ENCODE results near the gene PAK6.
A peak's percentile ranks its signal among the peaks of the same experiment; 100 is the strongest.

PAK6 gene

GRCh38 chr15:40238532-40239403 lies at the start of gene PAK6:
Gene PAK6 (plus strand): TSS chr15:40239063. CDS start chr15:40264786, 25,723 bp downstream.
- DNase-seq = peak; percentile 54
- Mint-ChIP-seq H3K4me1 (ENCODE audit: low read depth) (peaks cover 12% of the 10 kb centered on the region), H3K27me3 (peaks cover 32% of the 10 kb centered on the region), H3K9me3 (no peaks in the 10 kb centered on the region), H3K4me3 (no peak within 1 kb of the TSS), H3K36me3 (ENCODE audit: low read depth) (no peaks in the 10 kb centered on the region), H3K27ac (peak within 1 kb of the TSS; percentile 53)

DNA sequence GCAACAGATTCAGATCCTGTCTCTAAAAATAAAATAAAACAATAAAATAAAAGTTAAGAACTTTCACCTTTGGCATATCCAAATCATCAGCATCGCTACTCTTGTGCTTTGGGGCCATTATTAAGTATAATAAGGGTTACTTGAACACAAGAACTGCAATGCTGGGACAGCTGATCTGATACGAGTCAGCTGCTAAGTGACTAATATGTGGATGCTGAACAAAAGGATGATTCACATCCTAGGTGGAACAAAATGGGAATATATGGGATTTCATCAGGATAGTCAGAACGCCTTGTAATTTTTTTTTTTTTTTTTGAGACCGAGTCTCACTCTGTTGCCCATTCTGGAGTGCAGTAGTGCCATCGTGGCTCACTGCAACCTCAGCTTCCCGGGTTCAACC lies 48.3 kb upstream of the PAK6 start:
- no peaks in the 10 kb centered on the region for H3K9me3 Mint-ChIP-seq
- H3K27ac Mint-ChIP-seq = no peak overlapping the region
- peaks cover 75% of the 10 kb centered on the region for H3K36me3 Mint-ChIP-seq (ENCODE audit: low read depth)

DNA sequence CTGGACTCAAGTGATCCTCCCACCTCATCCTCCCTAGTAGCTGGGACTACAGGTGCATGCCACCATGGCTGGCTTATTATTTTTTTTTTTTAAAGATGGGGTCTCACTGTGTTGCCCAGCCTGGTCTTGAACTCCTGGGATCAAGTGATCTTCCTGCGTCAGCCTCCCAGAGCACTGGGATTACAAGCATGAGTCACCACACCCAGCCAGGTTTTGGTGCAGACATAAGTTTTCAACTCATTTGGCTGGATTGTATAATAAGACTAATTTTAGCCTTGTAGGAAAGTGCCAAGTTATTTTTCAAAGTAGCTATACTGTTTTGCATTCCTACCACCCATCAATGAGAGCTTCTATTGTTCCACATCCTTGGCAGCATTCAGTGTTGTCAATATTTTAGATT lies 45.9 kb upstream of the PAK6 start:
- H3K4me3 Mint-ChIP-seq = no peak overlapping the region
- no peak for DNase-seq
- peaks cover 17% of the 10 kb centered on the region for H3K4me1 Mint-ChIP-seq (ENCODE audit: low read depth)
- H3K36me3 Mint-ChIP-seq (ENCODE audit: low read depth) = peaks cover 84% of the 10 kb centered on the region
- H3K9me3 Mint-ChIP-seq = no peaks in the 10 kb centered on the region
- H3K27ac Mint-ChIP-seq = no peak overlapping the region
- H3K27me3 Mint-ChIP-seq = no peaks in the 10 kb centered on the region

More for the DNA sequence above, 48.3 kb upstream of the PAK6 start:
- H3K4me1 Mint-ChIP-seq (ENCODE audit: low read depth) = peaks cover 1% of the 10 kb centered on the region
- no peak for DNase-seq
- no peaks in the 10 kb centered on the region for H3K27me3 Mint-ChIP-seq
- no peak overlapping the region for H3K4me3 Mint-ChIP-seq

GRCh38 chr15:40197434-40197833 lies 41.4 kb upstream of the PAK6 start:
- Mint-ChIP-seq H3K9me3 (no peaks in the 10 kb centered on the region), H3K27ac (no peak overlapping the region), H3K27me3 (no peaks in the 10 kb centered on the region), H3K4me3 (no peak overlapping the region), H3K36me3 (ENCODE audit: low read depth) (peaks cover 81% of the 10 kb centered on the region), H3K4me1 (ENCODE audit: low read depth) (peaks cover 21% of the 10 kb centered on the region)
- DNase-seq = no peak

DNA sequence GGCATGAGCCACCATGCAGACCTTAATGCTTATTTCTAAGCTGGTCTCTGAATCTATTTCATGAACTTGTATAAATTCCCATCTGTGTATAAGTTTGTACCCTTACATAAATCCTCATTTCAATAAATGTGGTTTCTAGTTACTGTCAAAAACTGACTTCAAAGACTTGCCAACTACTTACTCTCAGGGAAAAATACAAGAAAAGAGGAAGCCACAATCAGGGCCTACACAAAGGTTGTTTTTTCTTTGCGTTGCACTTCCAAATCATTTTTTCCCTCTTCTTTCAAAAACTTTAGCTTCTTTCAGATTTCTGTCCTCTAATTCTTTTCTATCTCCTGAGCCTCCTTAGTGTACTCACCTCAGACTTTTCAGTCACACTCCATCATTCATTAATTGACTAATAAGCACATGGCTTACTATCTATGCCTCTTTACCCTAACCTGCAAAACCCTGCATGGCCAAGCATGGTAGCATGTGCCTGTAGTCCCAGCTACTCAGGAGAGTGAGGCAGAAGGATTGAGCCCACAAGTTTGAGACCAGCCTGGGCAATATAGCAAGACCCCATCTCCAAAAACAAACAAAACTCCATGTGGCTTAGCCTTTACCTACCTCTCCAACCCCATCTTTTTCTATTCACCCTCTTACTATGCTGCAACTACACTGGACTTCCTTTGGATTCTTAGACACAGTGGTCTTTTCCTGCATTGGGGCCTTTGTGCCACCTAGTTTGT lies 40.3 kb upstream of the PAK6 start:
- H3K4me3 Mint-ChIP-seq = no peak overlapping the region
- H3K4me1 Mint-ChIP-seq (ENCODE audit: low read depth) = peaks cover 21% of the 10 kb centered on the region
- H3K27ac Mint-ChIP-seq = no peak overlapping the region
- DNase-seq = no peak
- H3K9me3 Mint-ChIP-seq = no peaks in the 10 kb centered on the region
- H3K27me3 Mint-ChIP-seq = no peaks in the 10 kb centered on the region
- H3K36me3 Mint-ChIP-seq (ENCODE audit: low read depth) = peaks cover 79% of the 10 kb centered on the region

DNA sequence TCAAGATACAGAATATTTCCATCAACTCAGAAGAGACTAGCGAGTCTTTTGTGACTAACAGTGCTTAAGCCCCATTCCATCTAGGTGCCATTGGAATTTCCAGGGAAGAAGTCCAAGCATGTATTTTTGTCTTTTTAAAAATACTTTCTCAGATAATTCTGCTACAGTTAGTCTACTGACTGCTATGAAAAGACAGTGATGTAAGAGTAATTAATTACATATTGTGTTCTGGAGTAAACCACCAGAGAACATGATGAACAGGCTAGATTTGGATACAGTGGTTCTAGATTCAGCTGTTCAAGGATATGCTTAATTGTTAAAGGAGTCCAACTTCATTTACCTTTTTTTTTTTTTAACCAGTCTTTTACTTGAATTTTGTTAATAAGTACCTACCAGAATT lies 34.8 kb upstream of the PAK6 start:
- no peak overlapping the region for H3K27ac Mint-ChIP-seq
- no peaks in the 10 kb centered on the region for H3K4me1 Mint-ChIP-seq (ENCODE audit: low read depth)
- no peak for DNase-seq
- no peaks in the 10 kb centered on the region for H3K9me3 Mint-ChIP-seq
- no peaks in the 10 kb centered on the region for H3K27me3 Mint-ChIP-seq
- peaks cover 73% of the 10 kb centered on the region for H3K36me3 Mint-ChIP-seq (ENCODE audit: low read depth)
- no peak overlapping the region for H3K4me3 Mint-ChIP-seq

DNA sequence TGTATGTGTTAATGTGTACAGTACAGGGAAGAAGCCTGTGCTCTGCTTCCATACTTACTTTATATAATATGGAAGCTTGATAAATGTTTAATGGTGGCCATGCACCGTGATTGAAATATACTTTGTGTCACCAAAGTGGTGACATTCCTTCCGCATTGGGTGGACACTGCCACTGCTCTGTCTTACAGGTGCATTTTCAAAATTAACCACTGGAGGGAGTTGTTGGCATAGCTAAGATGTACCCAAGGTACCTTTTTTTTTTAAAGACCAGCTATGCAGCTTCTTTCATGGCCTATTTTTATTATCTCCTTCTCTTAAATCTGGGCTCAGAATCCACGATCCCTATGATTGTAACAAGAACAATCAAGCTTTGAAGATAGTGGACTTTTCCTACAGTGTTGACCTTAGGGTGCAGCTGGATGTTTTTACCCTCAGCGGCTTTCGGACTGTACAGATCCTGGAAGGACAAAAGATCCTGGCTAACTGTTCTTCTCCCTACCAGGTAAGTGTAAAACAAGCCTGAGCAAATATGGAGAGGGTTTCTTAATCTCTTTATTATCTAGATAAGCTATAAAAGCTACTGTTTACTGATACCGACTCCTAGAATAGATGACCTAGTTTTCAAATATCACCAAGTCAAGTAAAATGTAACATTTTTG lies 21.6 kb upstream of the PAK6 start:
- no peaks in the 10 kb centered on the region for H3K4me1 Mint-ChIP-seq (ENCODE audit: low read depth)
- DNase-seq = no peak
- H3K27me3 Mint-ChIP-seq = no peaks in the 10 kb centered on the region
- H3K4me3 Mint-ChIP-seq = no peak overlapping the region
- no peaks in the 10 kb centered on the region for H3K9me3 Mint-ChIP-seq
- no peak overlapping the region for H3K27ac Mint-ChIP-seq
- H3K36me3 Mint-ChIP-seq (ENCODE audit: low read depth) = peaks cover 86% of the 10 kb centered on the region

DNA sequence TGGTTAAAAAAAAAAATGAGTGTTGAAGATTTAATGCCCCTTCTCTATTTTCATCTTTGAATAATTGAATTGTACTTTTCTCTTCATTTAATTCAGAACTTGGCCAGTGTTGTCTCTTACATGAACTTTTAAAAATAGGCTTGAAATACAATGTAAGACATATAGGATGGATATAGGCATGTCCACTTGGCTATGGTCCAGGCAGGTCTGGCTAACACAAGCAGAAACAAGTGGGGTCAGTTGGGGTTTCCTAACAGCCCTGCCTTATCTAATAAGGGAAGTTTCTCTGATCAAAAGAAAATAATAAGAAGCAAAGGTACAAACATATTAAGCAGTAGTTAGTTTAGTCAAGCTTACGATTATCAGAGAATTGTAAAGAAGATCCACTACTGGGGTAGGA lies 19.1 kb upstream of the PAK6 start:
- H3K4me1 Mint-ChIP-seq (ENCODE audit: low read depth) = no peaks in the 10 kb centered on the region
- H3K9me3 Mint-ChIP-seq = no peaks in the 10 kb centered on the region
- H3K27ac Mint-ChIP-seq = no peak overlapping the region
- H3K27me3 Mint-ChIP-seq = no peaks in the 10 kb centered on the region
- peaks cover 81% of the 10 kb centered on the region for H3K36me3 Mint-ChIP-seq (ENCODE audit: low read depth)
- no peak overlapping the region for H3K4me3 Mint-ChIP-seq
- DNase-seq = no peak

- DNase-seq = no peak
- peaks cover 9% of the 10 kb centered on the region for H3K4me1 Mint-ChIP-seq (ENCODE audit: low read depth)
- H3K27ac Mint-ChIP-seq = no peak overlapping the region
- no peak overlapping the region for H3K4me3 Mint-ChIP-seq
- H3K36me3 Mint-ChIP-seq (ENCODE audit: low read depth) = peaks cover 69% of the 10 kb centered on the region
- H3K27me3 Mint-ChIP-seq = no peaks in the 10 kb centered on the region
- no peaks in the 10 kb centered on the region for H3K9me3 Mint-ChIP-seq
Measured at GRCh38 chr15:40222131-40222530, 16.7 kb upstream of the PAK6 start.

DNA sequence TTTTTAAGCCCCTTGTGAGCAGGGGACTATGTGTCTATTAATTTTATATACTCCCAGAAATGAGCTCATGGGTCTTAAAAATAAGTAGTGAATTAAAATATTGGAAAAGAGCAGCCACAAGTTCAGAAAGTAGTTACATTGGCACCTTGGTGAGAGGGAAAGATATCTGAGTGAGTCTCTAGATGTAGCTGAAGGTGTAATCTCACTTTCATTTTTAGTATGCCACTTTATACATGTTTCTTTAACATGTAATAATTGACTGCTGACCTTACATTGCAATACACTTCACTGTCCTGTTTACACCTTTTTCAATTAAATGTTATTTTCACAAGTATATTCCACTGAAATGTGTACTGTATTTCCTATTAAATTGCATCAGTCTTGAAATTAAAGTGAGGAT lies 12.1 kb upstream of the PAK6 start:
- H3K9me3 Mint-ChIP-seq = no peaks in the 10 kb centered on the region
- H3K27me3 Mint-ChIP-seq = no peaks in the 10 kb centered on the region
- H3K4me1 Mint-ChIP-seq (ENCODE audit: low read depth) = peaks cover 12% of the 10 kb centered on the region
- H3K4me3 Mint-ChIP-seq = no peak overlapping the region
- no peak for DNase-seq
- H3K36me3 Mint-ChIP-seq (ENCODE audit: low read depth) = peaks cover 44% of the 10 kb centered on the region
- H3K27ac Mint-ChIP-seq = peak overlapping the region; percentile 67

DNA sequence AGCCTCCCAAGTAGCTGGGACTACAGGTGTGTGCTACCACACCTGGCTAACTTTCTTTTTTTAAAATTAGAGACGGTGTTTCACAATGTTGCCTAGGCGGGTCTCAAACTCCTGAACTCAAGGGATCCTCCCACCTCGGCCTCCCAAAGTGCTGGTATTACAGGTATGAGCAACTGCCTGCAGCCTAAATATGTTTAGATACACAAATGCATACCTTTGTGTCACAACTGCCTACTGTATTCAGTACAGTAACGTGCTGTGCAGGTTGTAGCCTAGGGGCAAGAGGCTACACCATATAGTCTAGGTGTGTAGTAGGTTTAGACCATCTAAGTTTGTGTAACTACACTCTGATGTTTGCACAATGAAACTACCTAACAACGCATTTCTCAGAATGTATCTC lies 9.5 kb upstream of the PAK6 start:
- Mint-ChIP-seq H3K27me3 (no peaks in the 10 kb centered on the region), H3K4me1 (ENCODE audit: low read depth) (peaks cover 12% of the 10 kb centered on the region), H3K36me3 (ENCODE audit: low read depth) (peaks cover 28% of the 10 kb centered on the region), H3K27ac (no peak overlapping the region), H3K4me3 (no peak overlapping the region), H3K9me3 (no peaks in the 10 kb centered on the region)
- DNase-seq = no peak

- Mint-ChIP-seq H3K27me3 (no peaks in the 10 kb centered on the region), H3K9me3 (no peaks in the 10 kb centered on the region), H3K27ac (no peak overlapping the region), H3K36me3 (ENCODE audit: low read depth) (peaks cover 21% of the 10 kb centered on the region), H3K4me3 (no peak overlapping the region), H3K4me1 (ENCODE audit: low read depth) (peaks cover 12% of the 10 kb centered on the region)
- DNase-seq = no peak
Measured at GRCh38 chr15:40229956-40230355, 8.9 kb upstream of the PAK6 start.

- Mint-ChIP-seq H3K9me3 (no peaks in the 10 kb centered on the region), H3K36me3 (ENCODE audit: low read depth) (peaks cover 16% of the 10 kb centered on the region), H3K4me1 (ENCODE audit: low read depth) (no peaks in the 10 kb centered on the region), H3K4me3 (no peak overlapping the region), H3K27ac (no peak overlapping the region), H3K27me3 (peaks cover 1% of the 10 kb centered on the region)
- no peak for DNase-seq
Measured at GRCh38 chr15:40232625-40233070, 6.2 kb upstream of the PAK6 start.

DNA sequence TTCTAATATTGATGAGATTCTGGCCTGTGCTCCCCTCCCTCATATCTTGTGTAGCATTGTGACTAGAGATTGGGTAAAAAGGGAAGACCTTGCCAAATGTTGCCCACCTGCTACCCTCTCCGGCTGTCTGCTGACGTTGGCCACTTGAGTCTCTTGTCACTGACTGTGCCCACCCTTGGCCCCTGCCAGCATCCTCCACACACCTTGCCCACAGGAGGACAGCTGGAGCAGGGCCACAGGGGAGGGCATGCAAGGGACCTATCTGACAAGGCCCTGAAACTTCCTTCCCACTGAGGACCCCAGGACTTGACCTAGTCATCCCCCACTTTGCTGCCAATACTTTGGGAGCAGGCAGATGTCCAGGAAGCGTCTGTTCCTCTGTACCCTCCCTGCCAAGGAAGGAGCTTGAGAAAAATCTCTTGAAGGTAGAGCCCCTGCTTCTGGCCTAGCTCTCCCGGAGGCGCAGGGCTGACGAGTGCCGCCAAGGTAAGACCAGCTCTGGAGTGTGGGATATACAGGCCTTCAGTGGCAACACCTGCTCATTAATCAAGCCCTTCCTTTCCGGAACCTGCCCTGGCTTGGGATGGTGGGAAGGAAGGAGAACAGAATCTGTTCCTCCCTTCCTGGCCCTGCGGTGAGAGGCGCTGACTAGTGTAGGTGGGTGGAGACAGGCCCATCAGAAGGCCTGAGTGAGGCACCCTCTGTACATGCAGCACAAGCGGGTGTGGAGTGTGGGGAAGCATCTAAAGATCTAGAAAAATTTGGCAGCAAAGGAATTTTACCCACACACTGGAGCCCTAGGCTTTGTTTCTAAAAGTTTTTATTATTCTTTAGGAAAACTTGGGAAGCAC lies 4.9 kb upstream of the PAK6 start:
- Mint-ChIP-seq H3K9me3 (no peaks in the 10 kb centered on the region), H3K27me3 (peaks cover 14% of the 10 kb centered on the region), H3K4me1 (ENCODE audit: low read depth) (peaks cover 7% of the 10 kb centered on the region), H3K4me3 (no peak overlapping the region), H3K27ac (no peak overlapping the region), H3K36me3 (ENCODE audit: low read depth) (peaks cover 12% of the 10 kb centered on the region)
- DNase-seq = no peak
